ENCODE results near the gene SIVA1. TPM values are rescaled to one million over a fixed set of nuclear protein-coding genes. Genes with fewer than 3 reads are reported as not detected.
A peak's percentile ranks its signal among the peaks of the same experiment; 100 is the strongest.

SIVA1 gene
- total and polyA plus RNA-seq, 9 of the 15 experiments (the other 6 are each of a cell fraction or from before 2014, with no cell fraction given) = 4.2 to 186 (median 54.2) TPM

- Histone ChIP-seq H3K9me1 (ENCODE audit: control insufficient read depth, insufficient read depth, low read length) (no peaks in the 10 kb centered on the region), H3K9ac (ENCODE audit: insufficient read depth in 1 of 2, low read depth in 2 of 2, low read length in 2 of 2) (peak overlapping the region in 1 of 2 experiments; percentile 17; a peak in 1 of 4 replicates), H3K4me1 (replicated peaks in 1 of 2; ENCODE audit: control insufficient read depth in 2 of 2, insufficient read depth in 2 of 2, low read length in 2 of 2) (peaks cover 0 to 25% of the 10 kb centered on the region in 2 experiments; a peak in 2 of 5 replicates), H3K79me2 (ENCODE audit: control insufficient read depth, insufficient read depth, low read length) (no peaks in the 10 kb centered on the region), H3K4me3 (no peak overlapping the region), H4K20me1 (replicated peaks; ENCODE audit: control insufficient read depth, insufficient read depth, low read length) (no peaks in the 10 kb centered on the region), H3K4me2 (ENCODE audit: insufficient read depth, low read length) (no peak overlapping the region), H3K9me3 (replicated peaks; ENCODE audit: control insufficient read depth, insufficient read depth, low read depth, low read length) (no peaks in the 10 kb centered on the region), H3K36me3 (ENCODE audit: control insufficient read depth, insufficient read depth, low read length) (no peaks in the 10 kb centered on the region), H3K27me3 (ENCODE audit: control insufficient read depth in 2 of 2, insufficient read depth in 2 of 2, low read length in 2 of 2) (no peaks in the 10 kb centered on the region), H3K27ac (ENCODE audit: extremely low read depth, low read depth, low read length) (no peak overlapping the region), H2AFZ (ENCODE audit: low read depth, low read length) (no peak overlapping the region)
- DNase-seq (ENCODE audit: extremely low read depth in 1 of 4, low spot score in 3 of 4) (no peak), ATAC-seq (no peak), FAIRE-seq (no peak)
- ChIA-PET POLR2A (interaction anchor here (0.6 to 1.9 kb wide), 4 partner anchors 9 to 254 kb away, joined by 3 to 6 read pairs (median 3); partner anchors contain the start of gene SIVA1), CTCF (ENCODE audit: low intra/inter-chr PET ratio) (no interaction called here)
- in situ Hi-C loops (cut with MboI) = no loop called here
- intact Hi-C loops (cut with micrococcal nuclease) = no loop called here
- WGBS (ENCODE audit: insufficient coverage, low coverage, missing lambda C conversion rate) = 59% methylated on average over 19 of the region's 32 CpGs
- peak; percentile 39; the same call in 1 of the 2 replicates for TF ChIP-seq ZNF263 (CRISPR knock-in tag; IDR thresholded peaks at IDR 0.05; ENCODE audit: borderline replicate concordance)
- TF ChIP-seq, protein P1, sequence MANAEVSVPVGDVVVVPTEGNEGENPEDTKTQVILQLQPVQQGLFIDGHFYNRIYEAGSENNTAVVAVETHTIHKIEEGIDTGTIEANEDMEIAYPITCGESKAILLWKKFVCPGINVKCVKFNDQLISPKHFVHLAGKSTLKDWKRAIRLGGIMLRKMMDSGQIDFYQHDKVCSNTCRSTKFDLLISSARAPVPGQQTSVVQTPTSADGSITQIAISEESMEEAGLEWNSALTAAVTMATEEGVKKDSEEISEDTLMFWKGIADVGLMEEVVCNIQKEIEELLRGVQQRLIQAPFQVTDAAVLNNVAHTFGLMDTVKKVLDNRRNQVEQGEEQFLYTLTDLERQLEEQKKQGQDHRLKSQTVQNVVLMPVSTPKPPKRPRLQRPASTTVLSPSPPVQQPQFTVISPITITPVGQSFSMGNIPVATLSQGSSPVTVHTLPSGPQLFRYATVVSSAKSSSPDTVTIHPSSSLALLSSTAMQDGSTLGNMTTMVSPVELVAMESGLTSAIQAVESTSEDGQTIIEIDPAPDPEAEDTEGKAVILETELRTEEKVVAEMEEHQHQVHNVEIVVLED (CRISPR knock-in tag; IDR thresholded peaks at IDR 0.05) = no peak
- no TSS peak for BruUV-seq (replicated peaks)
These were observed 10.1 kb upstream of the SIVA1 start for GRCh38 chr14:104742586-104743455.

Measured in K562 (cell line).